HG03469 (cell line): ENCODE results near the gene NPM1.

Experiments
- ATAC-seq: cut with Tn5 transposase; IDR thresholded peaks from one replicate; pipeline ENCODE4 v1.9.1; 2021; ENCODE audit warnings: mild to moderate bottlenecking, moderate library complexity, moderate number of reproducible peaks; ENCODE audit not compliant: unreplicated experiment

Gene NPM1

GRCh38 chr5:171427318-171428167 lies 39.9 kb downstream of the NPM1 start:
- no peak for ATAC-seq

GRCh38 chr5:171428168-171428696 lies 40.6 kb downstream of the NPM1 start:
- no peak for ATAC-seq

GRCh38 chr5:171428809-171429542 lies 41.3 kb downstream of the NPM1 start:
- no peak for ATAC-seq

- no peak for ATAC-seq
Observed at GRCh38 chr5:171429543-171429910, 41.9 kb downstream of the NPM1 start.

GRCh38 chr5:171431251-171431777 lies 43.7 kb downstream of the NPM1 start:
- no peak for ATAC-seq

- no peak for ATAC-seq
Observed at GRCh38 chr5:171432076-171432475, 44.4 kb downstream of the NPM1 start.

GRCh38 chr5:171432583-171433351 lies 45.1 kb downstream of the NPM1 start:
- ATAC-seq, result no peak

GRCh38 chr5:171433352-171433698 lies 45.7 kb downstream of the NPM1 start:
- no peak for ATAC-seq

- no peak for ATAC-seq
Observed at GRCh38 chr5:171433982-171434676, 46.5 kb downstream of the NPM1 start.

GRCh38 chr5:171434874-171435273 lies 47.2 kb downstream of the NPM1 start:
- ATAC-seq, result no peak

- ATAC-seq, result no peak
Observed at GRCh38 chr5:171435908-171436307, 48.3 kb downstream of the NPM1 start.

- ATAC-seq, result no peak
Observed at GRCh38 chr5:171436804-171437285, 49.2 kb downstream of the NPM1 start.

- ATAC-seq, result no peak
Observed at GRCh38 chr5:171437286-171437821, 49.7 kb downstream of the NPM1 start.

- ATAC-seq, result no peak
Observed at GRCh38 chr5:171438738-171439137, 51.1 kb downstream of the NPM1 start.

- no peak for ATAC-seq
Observed at GRCh38 chr5:171441246-171441791, 53.7 kb downstream of the NPM1 start.

GRCh38 chr5:171442287-171443042 lies 54.8 kb downstream of the NPM1 start:
- ATAC-seq, result no peak

GRCh38 chr5:171444582-171444981 lies 56.9 kb downstream of the NPM1 start:
- ATAC-seq, result no peak

GRCh38 chr5:171445644-171446516 lies 58.2 kb downstream of the NPM1 start:
- no peak for ATAC-seq
